ENCODE results near the gene LAMTOR2.
"Not testable (repeated sequence)": the region's sequence is repeated elsewhere in the genome, so short reads cannot be mapped to it uniquely, and the experiment has no call there.

LAMTOR2 gene

DNA sequence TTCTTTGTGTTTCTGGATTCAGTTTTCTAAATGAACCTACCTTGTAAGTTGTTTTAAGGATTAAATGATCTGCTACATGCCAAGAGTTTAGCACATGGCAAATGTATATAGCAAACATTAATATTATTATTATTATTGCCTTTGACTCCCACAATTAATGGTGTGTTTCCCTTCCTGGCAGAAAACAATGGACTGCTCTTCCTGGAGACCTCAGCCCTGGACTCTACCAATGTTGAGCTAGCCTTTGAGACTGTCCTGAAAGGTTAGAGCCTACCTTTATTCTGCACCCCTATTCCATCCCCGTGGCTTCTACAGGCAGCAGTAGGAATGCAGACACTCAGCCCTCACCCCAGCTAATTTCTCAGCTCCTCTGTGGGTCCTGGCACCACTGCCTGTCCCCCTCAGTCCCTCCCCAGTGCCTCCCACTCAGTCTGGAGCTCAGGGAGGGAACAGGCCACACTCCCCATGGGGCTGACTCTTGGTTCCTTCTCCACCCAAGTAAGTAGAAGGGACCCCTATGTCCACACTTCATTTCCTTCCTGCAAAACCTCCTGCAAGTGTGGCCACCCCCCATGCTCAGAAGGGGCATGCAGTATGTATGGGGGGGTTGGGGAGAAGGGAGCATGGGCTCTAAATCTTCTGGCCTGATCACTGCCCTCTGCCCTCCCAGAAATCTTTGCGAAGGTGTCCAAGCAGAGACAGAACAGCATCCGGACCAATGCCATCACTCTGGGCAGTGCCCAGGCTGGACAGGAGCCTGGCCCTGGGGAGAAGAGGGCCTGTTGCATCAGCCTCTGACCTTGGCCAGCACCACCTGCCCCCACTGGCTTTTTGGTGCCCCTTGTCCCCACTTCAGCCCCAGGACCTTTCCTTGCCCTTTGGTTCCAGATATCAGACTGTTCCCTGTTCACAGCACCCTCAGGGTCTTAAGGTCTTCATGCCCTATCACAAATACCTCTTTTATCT lies 15.2 kb downstream of the LAMTOR2 start:
- Histone ChIP-seq H3K36me3 (peaks cover 0 to 13% (median 0%) of the 10 kb centered on the region in 3 donors), H3K27me3 (no peaks in the 10 kb centered on the region), H3K4me1 (no peaks in the 10 kb centered on the region), H3K9me3 (no peaks in the 10 kb centered on the region), H3K27ac (no peak overlapping the region), H3K4me3 (no peak overlapping the region)
- no peak for DNase-seq
- intact Hi-C loops (cut with DNase I; ENCODE audit: low total_unique reads) = no loop called here
- TF ChIP-seq, protein P1, sequence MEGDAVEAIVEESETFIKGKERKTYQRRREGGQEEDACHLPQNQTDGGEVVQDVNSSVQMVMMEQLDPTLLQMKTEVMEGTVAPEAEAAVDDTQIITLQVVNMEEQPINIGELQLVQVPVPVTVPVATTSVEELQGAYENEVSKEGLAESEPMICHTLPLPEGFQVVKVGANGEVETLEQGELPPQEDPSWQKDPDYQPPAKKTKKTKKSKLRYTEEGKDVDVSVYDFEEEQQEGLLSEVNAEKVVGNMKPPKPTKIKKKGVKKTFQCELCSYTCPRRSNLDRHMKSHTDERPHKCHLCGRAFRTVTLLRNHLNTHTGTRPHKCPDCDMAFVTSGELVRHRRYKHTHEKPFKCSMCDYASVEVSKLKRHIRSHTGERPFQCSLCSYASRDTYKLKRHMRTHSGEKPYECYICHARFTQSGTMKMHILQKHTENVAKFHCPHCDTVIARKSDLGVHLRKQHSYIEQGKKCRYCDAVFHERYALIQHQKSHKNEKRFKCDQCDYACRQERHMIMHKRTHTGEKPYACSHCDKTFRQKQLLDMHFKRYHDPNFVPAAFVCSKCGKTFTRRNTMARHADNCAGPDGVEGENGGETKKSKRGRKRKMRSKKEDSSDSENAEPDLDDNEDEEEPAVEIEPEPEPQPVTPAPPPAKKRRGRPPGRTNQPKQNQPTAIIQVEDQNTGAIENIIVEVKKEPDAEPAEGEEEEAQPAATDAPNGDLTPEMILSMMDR (IDR thresholded peaks at IDR 0.05) = no peak

DNA sequence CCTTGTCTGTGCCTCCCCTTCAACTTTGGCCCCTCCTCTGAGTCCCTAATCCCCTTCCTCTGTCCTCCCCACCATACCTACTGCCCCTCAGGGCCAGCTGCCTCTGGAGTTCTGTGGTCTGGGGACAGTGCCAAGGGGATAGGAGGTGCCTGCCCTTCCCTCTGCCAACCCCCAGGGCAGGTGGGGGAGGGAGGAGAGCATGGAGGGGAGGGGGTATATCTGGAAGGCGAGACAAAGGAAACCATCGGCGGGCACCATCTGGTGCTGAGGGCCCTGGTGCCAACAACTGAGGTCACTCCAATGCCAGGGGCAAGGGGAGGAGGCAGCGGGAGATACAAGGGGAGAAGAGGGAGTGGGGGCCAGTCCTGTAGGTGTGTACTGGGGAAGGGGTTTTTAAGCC lies 16.0 kb downstream of the LAMTOR2 start:
- H3K9me3 ChIP-seq = no peaks in the 10 kb centered on the region
- TF ChIP-seq, protein P1 (IDR thresholded peaks at IDR 0.05) = no peak
- no peaks in the 10 kb centered on the region for H3K4me1 ChIP-seq
- no peaks in the 10 kb centered on the region for H3K27me3 ChIP-seq
- no peak overlapping the region for H3K4me3 ChIP-seq
- H3K36me3 ChIP-seq = peaks cover 0 to 13% (median 0%) of the 10 kb centered on the region in 3 donors
- DNase-seq = no peak
- H3K27ac ChIP-seq = no peak overlapping the region
- intact Hi-C loops (cut with DNase I; ENCODE audit: low total_unique reads) = no loop called here

DNA sequence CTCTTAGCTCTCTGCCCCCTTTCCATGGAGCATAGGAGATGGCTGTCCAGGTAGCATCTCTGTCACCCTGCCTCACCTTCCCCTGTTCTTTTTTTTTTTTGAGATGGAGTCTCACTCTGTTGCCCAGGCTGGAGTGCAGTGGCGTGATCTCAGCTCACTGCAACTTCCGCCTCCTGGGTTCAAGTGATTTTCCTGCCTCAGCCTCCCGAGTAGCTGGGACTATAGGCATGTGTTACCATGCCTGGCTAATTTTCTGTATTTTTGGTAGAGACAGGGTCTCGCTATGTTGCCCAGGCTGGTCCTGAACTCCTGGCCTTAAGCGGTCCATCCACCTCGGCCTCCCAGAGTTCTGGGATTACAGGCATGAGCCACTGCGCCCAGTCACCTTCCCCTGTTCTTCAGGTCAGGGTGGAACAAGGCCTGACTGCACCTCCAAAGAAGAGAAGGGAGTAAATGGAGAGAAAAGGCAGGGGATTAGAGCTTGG lies 16.8 kb downstream of the LAMTOR2 start:
- H3K4me3 ChIP-seq; H3K9me3 ChIP-seq; intact Hi-C loops (cut with DNase I; ENCODE audit: low total_unique reads); DNase-seq; H3K27ac ChIP-seq; H3K27me3 ChIP-seq; H3K4me1 ChIP-seq: not testable (repeated sequence)
- H3K36me3 ChIP-seq = peaks cover 0 to 13% (median 0%) of the 10 kb centered on the region in 3 donors

DNA sequence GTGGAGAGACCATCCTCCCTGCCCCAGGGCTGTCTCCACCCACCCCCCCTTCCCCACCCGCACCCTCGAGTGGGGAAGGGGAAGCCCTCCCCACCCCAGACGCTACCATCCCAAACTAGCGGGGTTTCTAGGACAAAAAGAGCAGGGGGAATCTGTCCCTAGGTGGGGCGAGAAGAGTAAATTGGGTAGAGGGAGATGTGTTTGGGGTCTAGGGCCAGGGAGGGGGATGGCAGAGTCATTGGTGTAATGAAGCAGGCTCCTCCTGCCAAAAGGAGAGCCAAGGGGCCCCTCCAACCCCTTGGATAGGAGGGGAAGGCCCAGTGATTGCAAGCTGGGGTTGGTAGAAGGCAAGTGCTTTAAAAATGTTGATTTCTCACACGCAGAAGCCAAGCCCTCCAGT lies 17.7 kb downstream of the LAMTOR2 start:
- intact Hi-C loops (cut with DNase I; ENCODE audit: low total_unique reads) = no loop called here
- peaks cover 0 to 12% of the 10 kb centered on the region in 2 donors for H3K27me3 ChIP-seq
- no peak overlapping the region for H3K27ac ChIP-seq
- TF ChIP-seq, protein P1 (IDR thresholded peaks at IDR 0.05) = no peak
- DNase-seq = no peak
- no peaks in the 10 kb centered on the region for H3K9me3 ChIP-seq
- H3K4me3 ChIP-seq = no peak overlapping the region
- H3K36me3 ChIP-seq = peaks cover 0 to 13% (median 0%) of the 10 kb centered on the region in 3 donors
- no peaks in the 10 kb centered on the region for H3K4me1 ChIP-seq

DNA sequence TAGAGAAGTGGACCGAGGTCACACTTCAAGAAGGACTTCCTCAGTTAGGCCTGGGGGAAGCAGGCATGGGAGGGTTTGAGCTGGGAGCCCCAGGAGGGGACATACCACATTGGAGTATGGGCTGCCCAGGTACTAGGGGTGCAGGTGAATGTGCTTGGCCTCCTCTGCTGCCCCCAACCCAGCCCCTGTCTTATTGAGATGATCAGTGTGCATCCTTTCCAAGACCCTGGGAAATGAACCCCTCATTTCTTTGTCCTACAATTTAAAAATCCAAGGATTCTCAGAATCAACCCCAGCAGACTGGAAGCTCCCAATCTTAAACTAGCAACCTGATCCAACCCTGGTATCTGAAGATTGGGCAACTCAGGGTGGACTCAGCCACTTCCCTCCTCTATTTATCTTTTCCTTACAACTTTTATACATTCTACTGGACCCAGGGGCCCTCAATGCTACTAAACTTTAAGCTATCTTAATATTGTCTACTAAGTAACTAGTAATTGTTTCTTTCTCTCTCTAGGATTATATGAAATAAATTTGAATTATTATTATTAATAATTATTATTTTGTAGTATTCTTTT lies 18.6 kb downstream of the LAMTOR2 start:
- intact Hi-C loops (cut with DNase I; ENCODE audit: low total_unique reads) = no loop called here
- no peaks in the 10 kb centered on the region for H3K4me1 ChIP-seq

More for the DNA sequence above, 18.6 kb downstream of the LAMTOR2 start:
- Histone ChIP-seq H3K4me3 (no peak overlapping the region), H3K9me3 (no peaks in the 10 kb centered on the region), H3K27ac (no peak overlapping the region), H3K36me3 (peaks cover 0 to 10% (median 0%) of the 10 kb centered on the region in 3 donors), H3K27me3 (peaks cover 0 to 15% of the 10 kb centered on the region in 2 donors)
- DNase-seq = no peak
- TF ChIP-seq, protein P1 (IDR thresholded peaks at IDR 0.05) = no peak
